Stimulated activated naive CD8-positive, alpha-beta T cell treated with anti-CD3 and anti-CD28 coated beads, Interleukin-15, Interleukin-2, amounts not matched to agents 100 ng/mL and 50 ng/mL, for 24 hours (primary cell): ENCODE measurements around the gene PPFIA3.
"Not testable (repeated sequence)": the region's sequence is repeated elsewhere in the genome, so short reads cannot be mapped to it uniquely, and the experiment has no call there.

Experiments used
- H3K27ac Mint-ChIP-seq: one replicate; pipeline ENCODE4 v1.8.0; 2021; ENCODE audit warnings: mild to moderate bottlenecking, mixed read lengths
- H3K27me3 Mint-ChIP-seq: one replicate; pipeline ENCODE4 v1.8.0; 2021; ENCODE audit warnings: mixed read lengths
- H3K36me3 Mint-ChIP-seq: one replicate; pipeline ENCODE4 v1.8.0; 2021; ENCODE audit warnings: low read depth, mixed read lengths
- H3K4me1 Mint-ChIP-seq: one replicate; pipeline ENCODE4 v1.8.0; 2021; ENCODE audit warnings: low read depth, mixed read lengths
- H3K4me3 Mint-ChIP-seq: one replicate; pipeline ENCODE4 v1.8.0; 2021; ENCODE audit warnings: mild to moderate bottlenecking, mixed read lengths
- H3K9me3 Mint-ChIP-seq: one replicate; pipeline ENCODE4 v1.8.0; 2021; ENCODE audit warnings: mixed read lengths

Gene PPFIA3

DNA sequence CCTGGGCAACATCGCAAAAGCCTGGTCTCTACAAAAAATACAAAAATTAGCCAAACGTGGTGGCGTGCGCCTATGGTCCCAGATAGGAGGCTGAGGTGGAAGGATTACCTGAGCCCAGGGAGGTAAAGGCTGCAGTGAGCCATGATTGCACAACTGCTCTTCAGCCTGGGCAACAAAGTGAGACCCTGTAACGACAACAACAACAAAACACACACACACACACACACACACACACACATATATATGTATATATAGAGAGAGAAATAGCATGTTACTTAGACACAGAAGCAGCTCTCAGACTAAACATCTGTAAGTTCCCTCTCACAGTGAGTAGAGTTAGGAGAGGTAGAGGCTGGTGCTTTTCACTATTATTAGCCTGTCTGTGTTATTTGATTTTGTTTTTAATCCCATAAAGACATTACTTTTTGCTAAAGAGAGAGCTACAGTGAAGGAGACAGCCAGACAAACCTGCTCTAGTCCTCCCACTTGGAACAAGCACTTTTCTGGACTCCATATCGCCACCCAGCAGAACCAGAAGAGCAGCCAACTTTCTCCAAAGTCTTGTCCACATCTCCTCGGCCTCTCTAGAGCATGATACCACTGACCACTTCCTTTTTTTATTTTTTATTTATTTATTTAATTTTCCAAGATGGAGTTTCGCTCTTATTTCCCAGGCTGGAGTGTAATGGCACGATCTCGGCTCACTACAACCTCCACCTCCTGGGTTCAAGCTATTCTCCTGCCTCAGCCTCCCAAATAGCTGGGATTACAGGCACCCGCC is 7.9 kb upstream of the PPFIA3 start:
- Mint-ChIP-seq H3K4me1 (peaks cover 13% of the 10 kb centered on the region), H3K27me3 (no peaks in the 10 kb centered on the region), H3K9me3 (no peaks in the 10 kb centered on the region), H3K36me3 (peaks cover 24% of the 10 kb centered on the region), H3K4me3 (no peak overlapping the region), H3K27ac (no peak overlapping the region)

DNA sequence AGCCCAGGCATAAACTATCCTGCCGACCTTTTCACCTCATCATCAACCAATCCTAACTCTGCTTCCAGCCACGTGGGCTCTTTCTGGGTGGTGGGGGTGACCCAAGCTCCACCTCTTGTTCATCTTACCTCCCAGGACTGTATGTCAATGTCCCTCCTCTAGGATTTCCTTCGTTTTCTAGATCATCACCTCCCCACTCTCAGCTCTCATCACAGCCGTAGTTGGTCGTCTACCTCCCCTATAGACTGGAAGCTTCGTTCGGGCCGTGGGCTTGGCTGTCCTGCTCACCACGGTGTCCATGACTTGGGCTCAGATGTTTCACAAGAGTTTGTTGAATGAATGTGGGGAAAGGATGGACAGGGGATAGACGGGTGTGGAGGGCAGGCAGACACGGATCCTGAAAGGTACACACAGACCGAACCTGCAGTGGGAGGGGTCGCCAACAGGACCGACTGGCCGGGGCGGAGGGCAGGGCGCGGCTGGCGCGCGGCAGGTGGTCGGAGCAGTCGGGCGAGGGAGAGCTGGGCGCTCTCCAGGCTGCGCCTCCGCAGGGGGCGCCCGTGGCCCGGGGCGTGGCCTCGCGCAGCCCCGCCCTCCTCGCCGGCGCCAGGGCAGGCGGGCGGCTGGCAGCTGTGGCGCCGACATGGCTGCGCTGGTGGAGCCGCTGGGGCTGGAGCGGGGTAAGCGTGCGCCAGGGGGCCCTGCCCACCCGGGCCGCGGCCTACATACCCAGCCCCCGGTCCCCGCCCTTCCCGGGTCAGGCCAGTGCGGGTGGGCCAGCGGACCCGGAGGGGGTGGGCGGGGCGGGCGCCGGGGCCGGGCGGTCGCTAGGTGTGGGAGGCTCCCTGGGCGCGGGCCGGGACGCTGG is 5.3 kb upstream of the PPFIA3 start, which contains the start of gene LIN7B:
LIN7B (plus strand) TSS at position 609 of the 868 bp plus-strand sequence; CDS start at position 644, 35 bp downstream.
- no peaks in the 10 kb centered on the region for H3K9me3 Mint-ChIP-seq
- peaks cover 29% of the 10 kb centered on the region for H3K4me1 Mint-ChIP-seq
- H3K36me3 Mint-ChIP-seq, result peaks cover 6% of the 10 kb centered on the region
- no peak within 1 kb of the TSS for H3K27ac Mint-ChIP-seq
- peak within 1 kb of the TSS; percentile 80 for H3K4me3 Mint-ChIP-seq
- no peaks in the 10 kb centered on the region for H3K27me3 Mint-ChIP-seq

DNA sequence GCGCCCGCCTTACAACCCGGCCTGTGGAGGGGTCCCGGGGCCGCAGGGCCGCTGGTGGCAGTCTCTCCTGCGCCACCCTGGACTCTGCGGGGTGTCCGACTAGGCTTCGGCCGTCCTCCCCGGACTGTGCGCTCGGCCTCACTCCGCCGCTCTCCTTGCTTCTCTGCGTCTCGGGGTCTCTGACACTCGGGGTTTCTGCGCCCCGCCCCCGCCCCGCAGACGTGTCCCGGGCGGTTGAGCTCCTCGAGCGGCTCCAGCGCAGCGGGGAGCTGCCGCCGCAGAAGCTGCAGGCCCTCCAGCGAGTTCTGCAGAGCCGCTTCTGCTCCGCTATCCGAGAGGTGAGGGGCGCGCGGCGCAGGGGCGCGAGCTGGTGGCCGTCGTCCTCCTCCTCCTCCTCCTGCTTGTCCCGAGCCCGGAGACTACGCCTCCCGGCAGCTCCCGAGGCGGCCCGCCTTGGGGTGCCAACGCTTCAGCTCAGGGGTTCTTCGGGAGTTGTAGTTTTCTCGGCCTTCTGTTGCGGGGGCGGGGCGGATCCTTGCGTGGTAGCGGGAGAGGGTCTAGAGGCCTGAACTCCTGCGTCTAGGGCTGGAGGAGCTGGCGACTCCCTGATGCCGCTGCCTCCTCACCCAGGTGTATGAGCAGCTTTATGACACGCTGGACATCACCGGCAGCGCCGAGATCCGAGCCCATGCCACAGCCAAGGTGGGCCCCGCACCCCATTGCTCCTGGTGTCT is 4.5 kb upstream of the PPFIA3 start:
- H3K4me1 Mint-ChIP-seq, result peaks cover 29% of the 10 kb centered on the region
- H3K36me3 Mint-ChIP-seq, result no peaks in the 10 kb centered on the region
- no peaks in the 10 kb centered on the region for H3K9me3 Mint-ChIP-seq
- no peak overlapping the region for H3K27ac Mint-ChIP-seq
- H3K4me3 Mint-ChIP-seq, result peak overlapping the region; percentile 80
- no peaks in the 10 kb centered on the region for H3K27me3 Mint-ChIP-seq

DNA sequence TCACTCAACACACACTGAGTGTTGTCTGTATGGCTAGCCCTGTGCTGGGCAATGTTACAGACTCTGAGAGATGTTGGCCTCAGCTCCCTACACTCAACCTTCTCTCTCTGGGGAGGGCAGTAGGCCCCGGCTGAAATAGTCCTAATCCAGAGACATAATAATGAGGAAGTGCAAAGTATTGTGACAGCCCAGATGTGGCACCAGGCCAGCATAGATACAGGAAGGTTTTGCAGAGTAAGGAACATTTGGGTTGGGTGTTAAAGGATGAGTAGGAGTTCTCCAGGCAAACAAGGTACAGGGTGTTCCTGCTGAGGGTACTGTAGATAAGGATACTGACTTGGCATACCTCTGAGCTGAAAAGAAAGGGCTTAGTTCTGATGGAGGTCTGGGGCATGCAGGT is 2.8 kb upstream of the PPFIA3 start:
- Mint-ChIP-seq H3K27ac (no peak overlapping the region), H3K36me3 (no peaks in the 10 kb centered on the region), H3K27me3 (peaks cover 9% of the 10 kb centered on the region), H3K4me3 (no peak overlapping the region), H3K4me1 (peaks cover 37% of the 10 kb centered on the region), H3K9me3 (no peaks in the 10 kb centered on the region)

DNA sequence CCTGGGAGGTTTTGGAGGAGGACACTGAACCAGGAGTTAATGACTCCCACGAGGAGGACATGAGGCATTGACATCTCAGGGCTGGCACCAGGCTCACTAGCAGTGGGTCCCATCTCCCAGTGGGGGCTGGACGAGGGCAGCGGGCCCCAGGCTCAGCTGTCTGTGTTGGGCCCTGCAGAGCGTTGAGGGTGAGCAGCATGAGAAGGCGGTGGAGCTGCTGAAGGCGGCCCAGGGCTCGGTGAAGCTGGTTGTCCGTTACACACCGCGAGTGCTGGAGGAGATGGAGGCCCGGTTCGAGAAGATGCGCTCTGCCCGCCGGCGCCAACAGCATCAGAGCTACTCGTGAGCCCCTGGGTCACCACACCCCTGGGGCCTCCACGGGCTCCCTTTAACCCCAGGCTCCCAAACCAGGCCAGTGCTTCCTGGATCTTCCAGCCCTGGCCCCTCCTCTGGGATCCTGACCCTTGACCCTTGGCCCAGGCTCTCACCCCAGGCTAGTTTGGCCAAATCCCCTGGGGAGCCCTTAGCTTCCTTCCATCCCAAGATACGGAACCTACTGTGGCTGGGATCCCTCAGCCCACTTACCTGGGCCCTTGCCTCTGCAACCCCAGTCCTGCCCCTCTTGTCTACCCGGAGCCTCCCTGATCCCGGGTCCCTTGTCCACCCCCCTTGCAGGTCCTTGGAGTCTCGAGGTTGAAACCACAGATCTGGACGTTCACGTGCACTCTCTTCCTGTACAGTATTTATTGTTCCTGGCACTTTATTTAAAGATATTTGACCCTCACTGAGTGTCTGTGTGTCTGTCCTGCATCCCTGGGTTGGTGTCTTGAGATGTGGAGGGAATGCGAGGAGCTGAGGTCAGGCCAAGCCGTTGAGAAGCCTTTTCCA is 1.4 kb upstream of the PPFIA3 start:
- peaks cover 37% of the 10 kb centered on the region for H3K4me1 Mint-ChIP-seq

DNA sequence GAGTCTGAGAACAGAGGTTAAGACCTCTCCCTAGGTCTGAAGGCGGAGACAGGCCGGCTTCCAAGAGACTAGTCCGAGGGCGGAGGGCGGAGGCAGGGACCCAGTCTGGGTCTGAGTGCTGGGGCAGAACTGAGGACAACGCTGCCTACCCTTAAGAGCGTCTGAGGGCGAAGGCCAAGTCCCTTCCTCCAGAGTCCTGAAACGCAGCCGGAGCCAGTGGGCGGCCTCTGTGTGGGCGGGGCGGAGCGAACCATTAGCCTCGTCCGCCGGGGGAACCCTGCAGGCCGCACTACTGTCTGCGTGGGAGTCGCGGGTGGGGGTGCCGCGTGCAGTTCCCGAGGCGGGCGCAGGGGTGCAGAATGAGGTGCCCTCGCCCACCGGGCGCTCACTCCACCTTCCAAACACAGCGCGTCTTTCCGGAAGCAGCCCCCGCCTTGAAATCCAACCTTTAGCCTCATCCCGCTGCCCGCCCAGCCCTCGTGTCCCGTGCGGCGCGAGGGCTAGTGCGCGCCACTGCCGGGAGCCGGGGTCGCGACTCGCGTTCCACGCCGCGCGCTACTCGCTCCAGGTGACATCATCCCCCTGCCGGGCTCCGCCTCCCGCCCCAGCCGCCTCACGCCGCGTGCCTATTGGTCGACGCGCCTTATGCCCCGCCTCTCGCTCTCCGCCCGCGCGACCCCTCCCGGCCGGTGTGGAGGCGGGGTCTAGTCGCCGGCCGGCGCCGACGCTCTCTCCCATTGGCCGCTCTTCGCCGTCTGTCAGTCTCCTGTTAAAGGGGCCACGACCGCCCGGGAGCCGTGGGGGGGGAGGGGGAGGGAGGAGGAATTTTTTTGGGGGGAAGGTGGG is 556 bp upstream of the PPFIA3 start, which contains the start of gene C19orf73:
C19orf73 (minus strand) TSS at position 579 of the 846 bp plus-strand sequence; CDS start at position 458, 121 bp downstream.
- Mint-ChIP-seq H3K27ac (peak within 1 kb of the TSS; percentile 85), H3K9me3 (no peaks in the 10 kb centered on the region), H3K36me3 (no peaks in the 10 kb centered on the region), H3K27me3 (peaks cover 9% of the 10 kb centered on the region), H3K4me1 (peaks cover 31% of the 10 kb centered on the region), H3K4me3 (peak within 1 kb of the TSS; percentile 87)

More for the DNA sequence above, 1.4 kb upstream of the PPFIA3 start:
- H3K36me3 Mint-ChIP-seq, result no peaks in the 10 kb centered on the region
- H3K27me3 Mint-ChIP-seq, result peaks cover 9% of the 10 kb centered on the region
- H3K27ac Mint-ChIP-seq, result peak overlapping the region; percentile 85
- H3K9me3 Mint-ChIP-seq, result no peaks in the 10 kb centered on the region
- peak overlapping the region; percentile 87 for H3K4me3 Mint-ChIP-seq

DNA sequence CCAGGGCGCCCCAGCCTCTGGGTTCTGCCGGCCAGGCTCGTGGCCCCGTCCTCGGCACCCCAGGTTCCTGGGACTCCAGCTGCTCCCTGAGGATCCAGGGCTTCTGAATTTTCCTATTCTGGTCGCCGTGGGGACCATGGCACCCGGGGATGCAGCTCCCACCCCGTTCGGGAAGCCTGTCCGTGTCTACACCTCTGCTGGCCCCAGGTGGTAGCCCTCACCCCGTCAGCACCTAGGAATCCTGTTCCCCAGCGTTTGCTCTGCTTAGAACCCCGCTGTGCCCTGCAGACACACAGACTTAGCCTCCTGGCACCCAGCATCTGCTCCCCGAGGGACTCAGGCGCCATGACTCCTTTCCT is 960 bp downstream of the PPFIA3 start:
- Mint-ChIP-seq H3K27me3 (peaks cover 9% of the 10 kb centered on the region), H3K36me3 (no peaks in the 10 kb centered on the region), H3K4me3 (peak overlapping the region; percentile 69), H3K4me1 (peaks cover 25% of the 10 kb centered on the region), H3K27ac (no peak overlapping the region), H3K9me3 (no peaks in the 10 kb centered on the region)

DNA sequence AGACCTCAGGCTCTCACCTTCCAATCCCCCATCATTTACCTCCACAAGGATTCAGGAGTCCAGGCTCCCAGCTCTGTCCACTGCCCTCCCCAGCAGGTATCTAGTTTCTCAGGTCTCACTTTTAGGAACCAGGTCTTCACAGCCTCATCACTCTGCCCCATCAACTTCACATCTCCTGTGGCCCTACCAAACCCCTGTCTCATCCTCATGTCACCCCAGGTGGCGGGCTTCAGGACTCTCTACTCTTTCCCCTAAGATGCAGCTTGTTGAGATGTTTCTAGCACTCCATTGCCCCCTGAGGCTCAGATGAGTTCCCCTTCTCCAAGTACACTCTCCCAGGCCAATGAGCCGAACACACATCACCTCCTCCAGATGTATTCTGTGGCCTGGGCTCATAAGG is 1.5 kb downstream of the PPFIA3 start:
- Mint-ChIP-seq H3K27ac (peak overlapping the region; percentile 8), H3K4me1 (peaks cover 24% of the 10 kb centered on the region), H3K36me3 (no peaks in the 10 kb centered on the region), H3K27me3 (peaks cover 9% of the 10 kb centered on the region), H3K9me3 (no peaks in the 10 kb centered on the region), H3K4me3 (peak overlapping the region; percentile 69)

DNA sequence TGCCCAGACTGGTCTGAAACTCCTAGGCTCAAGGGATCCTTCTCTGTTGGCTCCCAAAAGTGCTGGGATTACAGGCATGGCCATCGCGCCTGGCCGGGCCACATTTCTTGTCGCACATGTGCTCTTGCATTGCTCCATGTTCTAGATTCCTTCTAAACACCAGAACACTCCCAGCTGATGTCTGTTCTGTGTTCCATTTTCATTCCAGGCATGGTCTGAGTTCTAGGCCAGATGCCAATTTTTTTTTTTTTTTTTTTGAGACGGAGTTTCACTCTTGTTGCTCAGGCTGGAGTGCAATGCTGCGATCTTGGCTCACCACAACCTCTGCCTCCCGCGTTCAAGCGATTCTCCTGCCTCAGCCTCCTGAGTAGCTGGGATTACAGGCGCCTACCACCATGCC is 2.5 kb downstream of the PPFIA3 start:
- H3K27ac Mint-ChIP-seq, H3K27me3 Mint-ChIP-seq, H3K9me3 Mint-ChIP-seq, H3K36me3 Mint-ChIP-seq, H3K4me3 Mint-ChIP-seq: not testable (repeated sequence)
- peaks cover 24% of the 10 kb centered on the region for H3K4me1 Mint-ChIP-seq

DNA sequence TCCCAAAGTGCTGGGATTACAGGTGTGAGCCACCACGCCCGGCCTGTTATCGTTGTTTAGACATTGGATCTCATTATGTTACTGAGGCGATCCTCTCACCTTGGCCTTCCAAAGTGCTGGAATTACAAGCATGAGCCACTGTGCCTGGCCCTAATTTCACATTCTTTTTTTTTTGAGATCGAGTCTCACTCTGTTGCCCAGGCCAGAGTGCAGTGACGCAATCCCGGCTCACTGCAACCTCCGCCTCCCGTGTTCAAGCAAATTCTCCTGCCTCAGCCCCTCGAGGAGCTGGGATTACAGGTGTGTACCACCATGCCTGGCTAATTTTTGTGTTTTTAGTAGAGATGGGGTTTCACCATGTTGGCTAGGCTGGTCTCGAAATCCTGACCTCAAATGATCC is 3.9 kb downstream of the PPFIA3 start:
- not testable (repeated sequence) for H3K27ac Mint-ChIP-seq, H3K9me3 Mint-ChIP-seq, H3K36me3 Mint-ChIP-seq, H3K27me3 Mint-ChIP-seq, H3K4me3 Mint-ChIP-seq
- peaks cover 17% of the 10 kb centered on the region for H3K4me1 Mint-ChIP-seq

DNA sequence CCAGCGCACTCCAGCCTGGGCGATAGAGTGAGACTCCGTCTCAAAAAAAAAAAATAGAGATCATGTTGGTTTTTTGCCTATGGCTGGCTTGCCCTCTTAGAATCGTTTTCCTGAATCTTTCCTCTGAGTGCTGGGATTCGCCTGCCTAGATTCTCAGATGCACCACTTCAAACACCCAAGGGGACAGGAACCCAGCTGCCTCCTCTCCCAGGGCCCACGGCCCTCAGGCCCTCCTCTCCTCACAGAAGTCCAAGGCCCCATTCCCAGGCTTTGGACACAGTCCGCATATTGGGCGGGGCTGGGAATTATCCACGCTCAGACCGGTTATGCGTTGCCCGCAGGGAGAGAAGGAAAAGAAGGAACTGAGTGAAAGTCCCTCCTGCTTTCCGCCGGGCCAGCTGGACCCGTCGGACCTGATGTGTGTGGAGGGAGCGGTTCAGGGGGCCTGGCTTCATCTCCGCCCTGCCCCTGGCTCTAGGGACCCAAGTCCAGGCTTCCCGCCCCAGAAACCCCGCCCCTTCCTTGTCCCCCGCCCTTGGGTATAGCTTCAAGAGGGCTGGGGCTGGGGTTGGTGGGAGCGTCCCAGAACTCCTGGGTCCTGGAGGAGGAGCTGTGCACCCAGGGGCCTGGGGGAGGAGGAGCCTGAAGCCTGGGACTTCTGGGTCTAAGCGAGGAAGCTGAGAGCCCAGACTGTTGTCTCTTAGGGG is 5.8 kb downstream of the PPFIA3 start:
- H3K4me3 Mint-ChIP-seq, result no peak overlapping the region
- H3K36me3 Mint-ChIP-seq, result no peaks in the 10 kb centered on the region
- no peaks in the 10 kb centered on the region for H3K9me3 Mint-ChIP-seq
- H3K27ac Mint-ChIP-seq, result no peak overlapping the region
- peaks cover 9% of the 10 kb centered on the region for H3K27me3 Mint-ChIP-seq
- peaks cover 21% of the 10 kb centered on the region for H3K4me1 Mint-ChIP-seq

DNA sequence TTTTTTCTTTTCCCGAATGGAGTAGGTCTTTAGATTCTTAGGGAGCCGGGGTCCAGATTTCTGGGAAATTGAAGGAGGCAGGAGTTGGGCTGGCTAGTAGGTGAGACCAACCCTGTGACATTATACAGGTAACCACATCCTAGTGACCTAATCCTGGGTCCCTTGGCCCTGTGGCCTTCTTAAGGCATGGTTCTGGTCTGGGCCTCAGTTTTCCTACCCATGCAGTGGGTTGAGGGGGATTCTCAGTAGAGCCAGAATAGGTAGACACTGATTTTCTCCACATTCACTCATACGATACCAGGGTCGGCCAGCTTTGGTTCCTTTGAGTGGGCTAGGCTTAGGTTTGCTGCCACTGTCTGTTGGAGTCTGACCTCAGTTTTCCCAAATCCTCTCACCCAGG is 7.2 kb downstream of the PPFIA3 start:
- no peaks in the 10 kb centered on the region for H3K27me3 Mint-ChIP-seq
- H3K27ac Mint-ChIP-seq, result no peak overlapping the region
- H3K4me3 Mint-ChIP-seq, result no peak overlapping the region
- no peaks in the 10 kb centered on the region for H3K9me3 Mint-ChIP-seq
- H3K4me1 Mint-ChIP-seq, result peaks cover 14% of the 10 kb centered on the region
- H3K36me3 Mint-ChIP-seq, result no peaks in the 10 kb centered on the region

DNA sequence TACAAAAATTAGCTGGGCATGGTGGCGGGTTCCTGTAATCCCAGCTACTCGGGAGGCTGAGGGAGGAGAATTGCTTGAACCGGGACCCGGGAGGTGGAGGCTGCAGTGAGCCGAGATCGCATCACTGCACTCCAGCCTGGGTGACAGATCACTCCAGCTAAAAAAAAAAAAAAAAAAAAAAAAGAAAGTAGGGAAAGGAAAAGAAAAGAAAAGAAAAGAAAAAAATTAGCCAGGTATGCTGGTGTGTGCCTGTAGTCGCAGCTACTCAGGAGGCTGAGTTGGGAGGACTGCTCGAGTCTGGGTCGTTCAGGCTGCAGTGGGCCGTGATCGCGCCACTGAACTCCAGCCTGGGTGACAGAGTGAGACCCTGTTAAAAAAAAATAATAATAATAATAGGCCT is 7.9 kb downstream of the PPFIA3 start:
- peaks cover 14% of the 10 kb centered on the region for H3K4me1 Mint-ChIP-seq
- not testable (repeated sequence) for H3K9me3 Mint-ChIP-seq, H3K4me3 Mint-ChIP-seq, H3K27me3 Mint-ChIP-seq, H3K27ac Mint-ChIP-seq, H3K36me3 Mint-ChIP-seq
